CD4-positive, alpha-beta T cell treated with Interleukin-12 subunit alpha and Interleukin-12 subunit beta, for 1 hour (primary cell): ENCODE data around the gene ZNF649.
"Not testable (repeated sequence)": the region's sequence is repeated elsewhere in the genome, so short reads cannot be mapped to it uniquely, and the experiment has no call there.

Experiments
- DNase-seq: peaks from one replicate; pipeline ENCODE4 v3.0.0-alpha.2; 2020

ZNF649 gene

DNA sequence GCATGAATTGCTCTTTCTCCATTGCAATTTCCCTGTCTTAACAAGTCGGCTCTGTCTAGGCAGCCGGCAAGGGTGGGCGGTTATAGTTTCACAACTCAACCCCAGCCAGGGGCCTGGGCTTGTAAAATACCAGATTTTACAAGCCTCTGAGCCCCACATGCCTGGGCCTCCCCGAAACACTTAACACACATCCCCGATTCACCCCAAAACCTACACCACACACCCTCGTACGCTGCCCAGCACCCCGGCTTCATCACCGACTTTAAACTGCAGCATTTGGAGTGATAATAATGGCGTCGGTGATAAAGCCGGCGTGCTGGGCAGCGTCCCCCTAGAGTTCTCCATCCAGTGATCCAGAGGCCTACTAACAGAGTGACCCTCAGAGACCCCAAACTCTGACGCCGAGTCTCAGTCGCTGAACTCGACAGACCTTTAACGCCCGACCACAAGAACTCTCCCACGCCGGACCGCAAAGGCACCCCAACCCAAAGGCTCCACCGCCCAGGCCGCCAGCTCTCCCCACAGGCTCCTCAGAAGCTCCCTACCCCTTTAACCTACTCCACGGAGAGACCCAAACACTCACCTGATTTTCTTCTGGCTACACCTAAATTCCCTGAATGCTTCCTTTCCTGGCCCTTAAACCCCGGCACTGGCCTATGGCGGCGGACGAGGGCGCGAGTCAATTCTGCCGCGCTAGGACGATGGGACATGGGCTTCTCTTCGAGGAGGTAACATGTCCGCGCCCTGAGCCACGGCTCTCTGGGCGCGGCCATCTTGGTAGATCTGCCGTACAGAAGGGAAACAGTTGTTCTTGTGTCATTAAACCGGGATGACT, at the start of gene ZNF649:
Gene ZNF649, minus strand, starts transcription at position 687 of the 835 bp plus-strand sequence. CDS start 4,910 bp downstream, outside the sequence.
- peak; percentile 82 for DNase-seq

DNA sequence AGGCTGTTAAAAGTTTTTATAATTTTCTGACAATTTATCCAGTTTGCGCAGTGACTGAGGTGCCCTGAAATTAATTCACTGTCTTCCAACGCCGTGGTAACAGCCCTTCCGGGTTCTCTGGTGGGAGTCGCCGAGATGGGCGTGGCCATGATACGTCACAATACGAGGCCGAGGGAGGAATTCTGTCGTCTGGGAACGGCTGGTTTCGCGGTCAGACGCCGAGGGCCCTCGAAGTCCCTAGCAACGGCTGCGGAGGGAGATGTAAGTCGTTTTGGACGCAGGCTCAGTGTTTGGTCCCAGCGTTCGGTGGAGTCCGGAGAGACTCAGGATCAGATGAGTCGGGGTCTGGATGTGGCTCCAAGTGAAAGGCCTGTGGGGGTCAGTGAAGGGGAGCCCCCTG, 44.2 kb upstream of the ZNF649 start:
- DNase-seq, result no peak

DNA sequence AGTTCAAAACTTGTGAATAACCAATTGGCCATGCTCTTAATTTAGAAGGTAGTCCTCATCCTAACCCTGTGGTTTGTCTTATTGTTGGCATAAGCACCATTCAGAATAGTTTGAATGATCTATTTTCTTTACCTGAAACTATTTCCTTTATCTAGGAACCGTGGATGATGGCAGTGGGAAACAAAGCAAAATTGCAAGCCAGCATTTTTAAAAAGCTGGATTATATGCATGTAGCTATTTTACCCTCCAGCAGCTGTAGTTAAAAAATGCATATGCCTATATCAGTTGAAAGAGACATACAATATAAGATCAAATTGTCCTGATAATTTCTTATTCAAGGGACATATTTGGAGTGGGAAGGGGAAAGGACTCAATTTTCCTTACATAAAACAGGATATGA, 41.8 kb upstream of the ZNF649 start:
- DNase-seq, result no peak

DNA sequence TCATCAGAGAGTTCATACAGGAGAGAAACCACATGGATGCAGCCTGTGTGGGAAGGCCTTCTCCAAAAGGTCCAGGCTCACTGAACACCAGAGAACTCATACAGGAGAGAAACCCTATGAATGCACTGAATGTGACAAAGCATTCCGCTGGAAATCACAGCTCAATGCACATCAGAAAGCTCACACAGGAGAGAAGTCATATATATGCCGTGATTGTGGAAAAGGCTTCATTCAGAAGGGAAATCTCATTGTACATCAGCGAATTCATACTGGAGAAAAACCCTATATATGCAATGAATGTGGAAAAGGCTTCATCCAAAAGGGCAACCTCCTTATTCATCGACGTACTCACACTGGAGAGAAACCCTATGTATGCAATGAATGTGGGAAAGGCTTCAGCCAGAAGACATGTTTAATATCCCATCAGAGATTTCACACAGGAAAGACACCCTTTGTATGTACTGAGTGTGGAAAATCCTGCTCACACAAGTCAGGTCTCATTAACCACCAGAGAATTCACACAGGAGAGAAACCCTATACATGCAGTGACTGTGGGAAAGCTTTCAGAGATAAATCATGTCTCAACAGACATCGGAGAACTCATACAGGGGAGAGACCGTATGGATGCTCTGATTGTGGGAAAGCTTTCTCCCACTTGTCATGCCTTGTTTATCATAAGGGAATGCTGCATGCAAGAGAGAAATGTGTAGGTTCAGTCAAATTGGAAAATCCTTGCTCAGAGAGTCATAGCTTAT, 40.2 kb upstream of the ZNF649 start:
- DNase-seq, result no peak

DNA sequence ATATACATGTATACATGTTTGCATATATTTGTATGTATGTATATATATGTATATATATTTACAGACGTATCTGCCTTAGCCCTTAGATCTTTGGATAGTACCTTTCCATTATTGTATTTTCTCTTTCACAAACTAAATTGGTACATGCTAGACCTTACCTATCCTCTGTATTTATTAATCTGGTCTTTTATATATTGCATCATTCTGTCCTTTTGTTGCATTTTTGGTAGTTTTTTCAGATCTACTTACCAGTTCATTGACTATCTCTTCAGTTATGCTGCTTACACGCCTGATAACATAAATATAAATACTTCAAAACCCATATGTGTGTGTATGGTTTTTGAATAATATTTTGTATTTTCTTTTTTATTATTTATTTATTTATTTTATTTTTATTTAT, 34.1 kb upstream of the ZNF649 start:
- DNase-seq, result no peak

DNA sequence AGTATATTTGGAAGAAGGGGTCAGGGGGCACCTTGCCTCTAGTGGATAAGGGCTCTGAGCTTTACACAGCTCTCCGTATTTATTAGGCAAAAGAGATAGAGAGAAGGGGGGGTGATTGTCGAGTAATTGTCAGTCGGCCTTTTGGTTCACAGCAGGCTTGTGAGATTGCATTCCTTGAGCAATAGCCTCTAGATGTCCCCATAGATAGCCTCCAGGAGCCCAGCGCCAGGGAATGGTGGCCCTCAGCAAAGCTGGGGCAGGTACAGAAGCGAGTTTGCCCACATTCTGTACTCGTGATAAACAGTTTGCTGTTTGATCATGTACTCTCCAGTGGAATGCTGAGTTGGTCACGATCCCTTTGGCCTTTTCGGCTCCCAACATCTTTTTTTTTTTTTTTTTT, 27.1 kb upstream of the ZNF649 start:
- DNase-seq, result no peak

DNA sequence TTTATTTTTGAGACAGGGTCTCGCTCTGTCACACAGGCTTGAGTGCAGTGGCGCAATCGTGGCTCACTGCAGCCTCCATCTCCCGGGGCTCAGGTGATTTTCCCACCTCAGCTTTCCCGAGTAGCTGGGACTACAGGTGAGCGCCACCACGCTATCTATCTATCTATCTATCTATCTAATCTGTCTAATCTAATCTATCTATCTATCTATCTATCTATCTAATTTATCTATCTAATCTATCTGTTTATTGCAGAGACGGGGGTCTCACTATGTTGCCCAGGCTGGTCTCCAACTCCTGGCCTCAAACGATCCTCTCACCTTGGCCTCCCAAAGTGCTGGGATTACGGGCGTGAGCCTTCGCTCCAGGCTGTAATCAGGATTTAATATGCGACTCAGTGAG, 23.0 kb upstream of the ZNF649 start:
- no peak for DNase-seq

DNA sequence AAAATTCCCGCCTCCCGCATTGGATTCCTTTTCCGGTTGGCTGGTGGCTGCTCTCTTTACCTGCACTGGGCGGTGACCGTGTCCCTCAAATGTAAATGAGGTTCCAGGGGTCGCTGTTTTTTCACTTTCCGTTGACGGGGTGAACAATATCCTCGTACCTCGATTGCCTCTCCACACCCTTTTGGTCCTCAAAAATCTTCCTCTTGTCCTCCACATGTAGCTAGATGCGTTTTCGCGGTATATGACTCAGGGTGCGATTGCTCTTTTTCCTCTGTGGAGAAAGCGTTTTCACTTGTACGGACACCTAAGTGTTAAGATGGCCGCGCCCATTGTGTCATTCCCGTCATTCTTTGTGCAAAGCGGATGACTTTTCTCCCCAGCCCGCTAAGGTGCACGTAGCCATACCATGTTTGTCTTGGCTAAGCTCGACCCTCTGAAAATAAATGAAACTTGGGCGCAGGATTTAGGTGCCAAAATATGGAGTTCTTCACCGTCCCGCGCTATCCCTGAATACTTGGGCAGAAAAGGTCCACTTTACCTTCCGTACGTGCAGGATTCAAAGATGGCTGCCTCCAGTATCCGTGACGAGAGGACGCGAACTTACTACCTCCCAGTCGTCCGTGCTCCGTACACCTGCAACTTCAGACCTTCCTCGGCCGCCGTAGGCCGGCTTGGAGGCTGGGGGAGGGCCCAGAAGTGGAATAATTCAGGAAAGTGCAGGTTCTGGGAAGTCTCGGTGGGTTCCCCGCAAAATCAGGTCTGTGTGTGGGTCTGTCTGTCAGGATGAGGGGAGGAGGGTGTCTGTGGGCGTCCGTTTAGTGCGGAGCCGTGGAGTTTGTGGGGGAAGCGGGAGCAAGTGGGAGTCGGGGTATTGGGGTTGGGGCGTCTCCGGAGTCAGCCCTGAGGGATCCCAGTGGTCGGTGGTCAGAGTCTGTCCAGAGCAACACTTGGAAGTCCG, 22.2 kb upstream of the ZNF649 start, which contains the start of gene ZNF613:
Gene ZNF613, plus strand, starts transcription at position 689 of the 958 bp plus-strand sequence. CDS start 8,749 bp downstream, outside the sequence.
- peak; percentile 87 for DNase-seq

DNA sequence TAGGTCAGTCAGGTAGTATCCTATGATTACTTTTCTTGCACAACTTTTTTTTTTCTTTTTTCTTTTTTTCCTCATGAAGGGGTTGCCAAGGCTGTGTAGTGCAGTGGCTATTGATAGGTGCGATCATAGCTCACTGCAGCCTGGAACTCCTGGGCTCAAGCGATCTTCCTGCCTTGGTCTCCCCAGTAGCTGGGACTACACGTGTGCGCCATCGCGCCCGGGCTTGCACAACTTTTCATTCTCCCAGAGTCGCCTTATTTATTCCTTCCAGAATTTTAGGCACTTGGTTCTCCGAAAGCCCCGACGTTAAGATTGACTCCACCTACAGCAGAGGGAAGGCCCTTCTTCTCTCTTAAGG, 21.6 kb upstream of the ZNF649 start:
- no peak for DNase-seq

DNA sequence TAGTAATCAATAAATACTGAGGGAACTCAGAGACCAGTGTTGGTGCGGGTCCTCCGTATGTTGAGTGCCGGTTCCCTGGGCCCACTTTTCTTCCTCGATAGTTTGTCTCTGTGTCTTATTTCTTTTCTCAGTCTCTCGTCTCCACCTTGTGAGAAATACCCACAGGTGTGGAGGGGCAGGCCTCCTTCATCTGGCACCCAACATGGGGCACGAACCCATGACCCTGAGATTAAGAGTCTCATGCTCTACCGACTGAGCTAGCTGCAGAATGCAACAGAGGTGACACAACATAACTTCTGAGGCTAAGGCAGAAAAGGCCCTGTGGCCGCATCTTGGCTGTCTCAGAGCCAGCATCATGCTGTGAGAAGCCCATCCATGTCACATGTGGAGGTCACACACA, 17.1 kb upstream of the ZNF649 start:
- peak; percentile 5 for DNase-seq

DNA sequence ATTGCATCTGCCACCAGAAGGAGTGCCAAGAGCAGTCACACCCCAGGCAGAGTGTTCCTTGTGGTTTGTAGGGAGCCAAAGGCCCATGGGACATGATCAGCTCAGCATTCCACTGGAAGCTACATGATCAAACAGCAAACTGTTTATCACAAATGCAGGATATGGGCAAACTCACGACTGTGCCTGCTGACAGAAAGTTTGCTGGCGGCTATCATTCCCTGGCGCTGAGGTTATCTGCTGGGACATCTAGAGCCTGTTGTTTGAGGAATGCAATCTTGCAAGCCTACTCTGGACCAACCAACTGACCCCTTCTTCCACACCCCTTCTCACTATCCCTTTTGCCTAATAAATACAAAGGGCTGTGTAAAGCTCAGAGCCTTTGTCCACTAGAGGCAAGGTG, 14.8 kb upstream of the ZNF649 start:
- no peak for DNase-seq

DNA sequence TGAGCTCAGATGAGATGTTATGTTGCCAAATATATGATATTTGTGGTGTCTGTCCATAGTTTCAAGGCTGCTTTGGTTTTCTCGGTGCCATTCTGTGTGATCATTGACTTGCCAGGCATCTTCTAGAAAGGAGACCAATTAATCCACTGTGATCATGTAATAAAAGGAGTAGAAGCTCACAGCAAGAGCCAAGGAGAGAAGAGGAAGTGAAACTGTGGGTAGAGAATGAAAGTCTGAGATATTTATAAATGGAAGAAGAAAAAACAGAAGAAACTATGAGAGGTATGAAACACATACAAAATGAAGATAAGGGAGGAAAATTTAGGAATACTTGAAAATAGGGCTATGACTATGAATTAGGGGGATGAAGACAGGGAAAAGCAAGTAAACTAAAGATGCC, 11.3 kb upstream of the ZNF649 start:
- no peak for DNase-seq

DNA sequence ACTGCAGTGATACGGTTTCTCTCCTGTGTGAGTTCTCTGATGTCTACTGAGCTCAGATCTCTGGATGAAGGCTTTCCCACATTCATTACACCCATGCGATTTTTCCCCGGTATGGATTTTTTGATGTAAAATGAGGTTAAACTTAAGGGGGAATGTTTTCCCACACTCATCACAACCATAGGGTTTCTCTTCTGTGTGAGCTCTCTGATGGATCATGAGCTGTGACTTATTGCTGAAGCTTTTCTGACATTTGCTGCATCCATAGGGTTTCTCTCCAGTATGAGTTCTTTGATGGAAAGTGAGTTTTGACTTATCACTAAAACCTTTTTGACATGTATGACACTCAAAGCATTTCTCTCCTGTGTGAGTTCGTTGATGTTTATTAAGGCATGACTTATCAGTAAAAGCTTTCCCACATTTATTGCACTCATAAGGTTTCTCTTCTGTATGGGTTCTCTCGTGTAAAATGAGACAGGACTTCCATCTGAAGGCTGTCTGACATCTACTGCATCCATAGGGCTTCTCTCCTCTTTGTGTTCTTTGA, 10.6 kb upstream of the ZNF649 start:
- no peak for DNase-seq

DNA sequence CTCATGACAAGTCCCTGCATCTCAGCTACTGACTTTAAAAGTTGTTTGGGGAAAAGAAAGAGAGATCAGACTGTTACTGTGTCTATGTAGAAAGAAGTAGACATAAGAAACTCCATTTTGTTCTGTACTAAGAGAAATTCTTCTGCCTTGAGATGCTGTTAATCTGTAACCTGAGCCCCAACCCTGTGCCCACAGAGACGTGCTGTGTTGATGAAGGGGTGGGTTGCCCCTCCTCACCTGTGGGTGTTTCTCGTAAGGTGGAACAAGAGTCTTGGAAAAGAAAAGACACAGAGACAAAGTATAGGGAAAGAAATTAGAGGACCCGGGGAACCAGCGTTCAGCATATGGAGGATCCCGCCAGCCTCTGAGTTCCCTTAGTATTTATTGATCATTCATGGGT, 3.2 kb upstream of the ZNF649 start:
- DNase-seq, result not testable (repeated sequence)

DNA sequence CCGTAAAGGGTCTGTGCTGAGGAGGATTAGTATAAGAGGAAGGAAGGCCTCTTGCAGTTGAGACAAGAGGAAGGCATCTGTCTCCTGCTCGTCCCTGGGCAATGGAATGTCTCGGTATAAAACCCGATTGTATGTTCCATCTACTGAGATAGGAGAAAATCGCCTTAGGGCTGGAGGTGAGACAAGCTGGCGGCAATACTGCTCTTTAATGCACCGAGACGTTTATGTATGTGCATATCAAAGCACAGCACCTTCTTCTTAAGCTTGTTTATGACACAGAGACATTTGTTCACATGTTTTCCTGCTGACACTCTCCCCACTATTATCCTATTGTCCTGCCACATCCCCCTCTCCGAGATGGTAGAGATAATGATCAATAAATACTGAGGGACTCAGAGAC, 1.3 kb upstream of the ZNF649 start:
- not testable (repeated sequence) for DNase-seq

DNA sequence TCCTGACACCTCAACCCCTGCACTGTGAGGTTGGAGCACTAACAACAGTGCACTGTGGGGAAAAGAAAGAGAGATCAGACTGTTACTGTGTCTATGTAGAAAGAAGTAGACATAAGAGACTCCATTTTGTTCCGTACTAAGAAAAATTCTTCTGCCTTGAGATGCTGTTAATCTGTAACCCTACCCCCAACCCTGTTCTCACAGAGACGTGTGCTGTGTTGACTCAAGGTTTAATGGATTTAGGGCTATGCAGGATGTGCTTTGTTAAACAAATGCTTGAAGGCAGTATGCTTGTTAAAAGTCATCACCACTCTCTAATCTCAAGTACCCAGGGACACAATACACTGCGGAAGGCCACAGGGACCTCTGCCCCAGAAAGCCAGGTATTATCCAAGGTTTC, 822 bp upstream of the ZNF649 start:
- DNase-seq, result not testable (repeated sequence)

DNA sequence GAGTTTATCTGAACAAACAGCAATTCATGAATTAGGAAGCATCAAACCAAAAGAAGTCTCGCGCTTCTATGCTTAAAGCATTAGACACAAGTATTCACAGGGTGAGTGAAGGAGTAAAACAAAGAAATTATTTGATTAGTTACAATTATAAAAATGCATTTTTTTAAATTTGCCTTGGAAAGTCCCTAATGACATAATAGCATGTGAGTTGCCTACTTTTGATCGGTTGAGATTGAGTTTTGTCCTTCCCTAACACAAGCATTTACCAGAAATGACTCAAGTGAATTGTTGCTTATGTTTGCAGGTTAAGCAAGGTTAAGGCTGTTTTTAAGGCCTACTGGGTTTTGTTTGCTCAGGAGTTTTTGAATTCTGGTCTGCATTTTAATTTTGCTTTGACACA, 389 bp upstream of the ZNF649 start:
- DNase-seq, result no peak

DNA sequence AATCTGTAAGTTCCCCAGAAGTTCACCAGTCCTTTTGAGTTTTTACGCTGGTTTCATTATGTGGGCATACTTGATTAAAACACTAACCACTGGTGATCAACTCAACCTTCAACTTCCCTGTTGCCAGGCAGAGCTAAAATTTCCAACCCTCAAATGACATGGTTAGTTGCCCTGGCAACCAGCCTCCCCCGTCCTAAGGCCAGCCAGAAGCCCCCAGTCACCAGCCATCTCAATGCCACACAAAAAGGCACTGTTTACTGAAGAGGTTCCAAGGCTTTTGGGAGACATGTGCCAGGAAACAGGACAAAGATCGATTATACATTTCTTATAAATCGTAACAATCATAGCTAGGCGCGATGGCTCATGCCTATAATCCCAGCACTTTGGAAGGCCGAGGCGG, 1.6 kb downstream of the ZNF649 start:
- DNase-seq, result no peak

DNA sequence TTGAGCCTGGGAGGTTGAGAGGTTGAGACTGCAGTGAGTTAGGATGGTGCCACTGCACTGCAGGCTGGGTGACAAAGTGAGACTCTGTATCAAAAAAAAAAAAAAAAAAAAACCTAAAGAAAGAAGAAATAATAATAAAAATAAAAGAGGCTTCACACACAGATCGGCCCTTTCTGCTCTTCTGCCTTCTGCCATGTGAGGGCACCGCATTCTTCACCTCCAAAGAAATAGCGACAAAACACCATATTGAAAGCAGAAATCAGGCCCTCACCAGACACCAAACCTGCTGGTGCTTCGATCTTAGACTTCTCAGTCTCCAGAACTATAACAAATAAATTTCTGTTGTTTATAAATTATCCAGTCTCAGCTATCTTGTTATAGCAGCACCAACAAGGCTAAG, 3.0 kb downstream of the ZNF649 start:
- no peak for DNase-seq

DNA sequence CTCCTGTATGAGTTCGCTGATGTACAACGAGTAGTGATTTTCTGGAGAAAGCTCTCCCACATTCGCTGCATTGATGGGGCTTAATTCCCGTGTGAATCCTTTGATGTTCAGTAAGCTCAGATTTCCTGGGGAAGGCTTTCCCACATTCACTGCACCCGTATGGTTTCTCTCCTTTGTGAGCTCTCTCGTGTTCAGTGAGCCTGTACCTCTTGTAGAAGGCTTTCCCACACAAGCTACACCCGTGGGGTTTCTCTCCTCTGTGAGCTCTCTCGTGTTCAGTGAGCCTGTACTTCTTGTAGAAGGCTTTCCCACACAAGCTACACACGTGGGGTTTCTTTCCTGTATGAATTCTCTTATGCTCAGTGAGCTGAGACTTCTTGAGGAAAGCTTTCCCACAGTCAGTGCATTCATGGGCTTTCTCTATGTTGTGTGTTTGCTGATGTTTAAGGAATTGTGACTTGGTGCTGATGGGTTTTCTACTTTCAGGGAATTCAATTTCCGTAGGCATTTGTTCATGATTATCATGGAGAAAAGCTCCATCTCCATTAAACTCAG, 13.5 kb downstream of the ZNF649 start:
- DNase-seq, result no peak

DNA sequence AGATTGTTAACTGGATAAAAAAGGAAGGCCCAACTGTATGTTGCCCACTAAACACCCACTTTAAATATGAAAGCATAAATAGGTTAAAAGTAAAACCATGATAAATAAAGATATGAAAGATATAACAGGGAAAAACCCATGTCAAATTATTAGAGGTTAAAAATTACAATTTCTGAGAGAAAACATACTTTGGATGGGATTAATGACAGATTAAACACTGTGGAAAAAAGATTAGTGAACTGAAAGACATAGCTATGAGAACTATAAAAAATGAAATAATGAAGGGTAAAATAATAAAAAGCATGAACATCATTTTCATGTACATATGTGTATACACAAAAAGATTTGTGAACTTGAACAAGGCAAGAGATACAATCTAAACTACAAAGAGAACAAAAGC, 14.9 kb downstream of the ZNF649 start:
- DNase-seq, result no peak
